Activated CD4-positive, alpha-beta memory T cell treated with anti-CD3 and anti-CD28 coated beads, Interleukin-2, amount 10 ng/mL, durations not matched to agents 7 days and 5 days (primary cell): ENCODE data around the gene AP1M1. TPM values are rescaled to one million over a fixed set of nuclear protein-coding genes. Genes with fewer than 3 reads are reported as not detected.

Experiments used
- CTCF ChIA-PET: fragments of 350-600 bp; sonication (Branson Sonifier 250); formaldehyde crosslinking; loops from one replicate; lab custom pipeline; 2021; ENCODE audit warnings: antibody characterized with exemption, inconsistent platforms; lab: Charles Lee
- POLR2A ChIA-PET: fragments of 350-600 bp; sonication (Branson Sonifier 250); formaldehyde crosslinking; loops from one replicate; lab custom pipeline; 2021; ENCODE audit warnings: antibody characterized with exemption; lab: Charles Lee
- DNase-seq: peaks from one replicate; pipeline ENCODE4 v3.0.0-alpha.2; 2020
- H3K27ac Mint-ChIP-seq: one replicate; pipeline ENCODE4 v1.8.0; 2021; ENCODE audit warnings: mild to moderate bottlenecking, mixed read lengths
- H3K27me3 Mint-ChIP-seq: one replicate; pipeline ENCODE4 v1.8.0; 2021; ENCODE audit warnings: mixed read lengths
- H3K36me3 Mint-ChIP-seq: one replicate; pipeline ENCODE4 v1.8.0; 2021; ENCODE audit warnings: low read depth, mixed read lengths
- H3K4me1 Mint-ChIP-seq: one replicate; pipeline ENCODE4 v1.8.0; 2021; ENCODE audit warnings: mixed read lengths
- H3K4me3 Mint-ChIP-seq: one replicate; pipeline ENCODE4 v1.8.0; 2021; ENCODE audit warnings: mild to moderate bottlenecking, mixed read lengths
- H3K9me3 Mint-ChIP-seq: one replicate; pipeline ENCODE4 v1.8.0; 2021; ENCODE audit warnings: mixed read lengths
- total RNA-seq, 2 experiments: library from RNA; stranded (reverse); gene quantifications; one replicate each; pipeline ENCODE4 v1.2.3, GENCODE V29; 2021

AP1M1 gene
- 100 to 1,000 TPM; 131 to 151 TPM for total RNA-seq

- peak within 1 kb of the TSS; percentile 87 for H3K4me3 Mint-ChIP-seq
Measured at GRCh38 chr19:16197622-16198369, at the start of gene AP1M1. Gene AP1M1 (plus strand): TSS chr19:16197911. CDS start chr19:16198027, 116 bp downstream.

GRCh38 chr19:16148443-16149229, 49.1 kb upstream of the AP1M1 start:
- Mint-ChIP-seq H3K4me3 (no peak overlapping the region), H3K9me3 (no peaks in the 10 kb centered on the region), H3K27me3 (no peaks in the 10 kb centered on the region), H3K27ac (peak overlapping the region; percentile 71), H3K4me1 (peaks cover 56% of the 10 kb centered on the region), H3K36me3 (peaks cover 71% of the 10 kb centered on the region)
- ChIA-PET CTCF (interaction anchor here (1.2 to 1.7 kb wide), 2 partner anchors 31 to 107 kb away, joined by 3 to 4 read pairs; no protein-coding TSS in a partner anchor), POLR2A (interaction anchor here (0.8 to 2.4 kb wide), 6 partner anchors 9 to 72 kb away, joined by 3 to 10 read pairs (median 4); partner anchors contain the start of genes RAB8A and TPM4)
- DNase-seq, result no peak

More at GRCh38 chr19:16197622-16198369, at the start of gene AP1M1:
- Mint-ChIP-seq H3K4me1 (peaks cover 55% of the 10 kb centered on the region), H3K36me3 (peaks cover 29% of the 10 kb centered on the region), H3K27me3 (no peaks in the 10 kb centered on the region), H3K27ac (peak within 1 kb of the TSS; percentile 95), H3K9me3 (no peaks in the 10 kb centered on the region)
- CTCF ChIA-PET, result interaction anchor here (0.6 to 2.7 kb wide), 11 partner anchors 12 to 219 kb away, joined by 3 to 25 read pairs (median 4); partner anchors contain the start of genes FAM32A and HSH2D
- peak; percentile 99 for DNase-seq
- POLR2A ChIA-PET, result interaction anchor here (0.8 to 2.7 kb wide), 18 partner anchors 8 to 360 kb away, joined by 3 to 29 read pairs (median 4); partner anchors contain the start of genes FAM32A, HSH2D, KLF2 and TPM4

GRCh38 chr19:16153582-16154336, 44.0 kb upstream of the AP1M1 start:
- Mint-ChIP-seq H3K27ac (no peak overlapping the region), H3K4me3 (no peak overlapping the region), H3K9me3 (no peaks in the 10 kb centered on the region), H3K4me1 (peaks cover 39% of the 10 kb centered on the region), H3K27me3 (no peaks in the 10 kb centered on the region), H3K36me3 (peaks cover 89% of the 10 kb centered on the region)
- DNase-seq, result no peak
- POLR2A ChIA-PET, result interaction anchor here (0.8 to 2.5 kb wide), 2 partner anchors 8 to 10 kb away, joined by 3 to 14 read pairs; partner anchors contain the start of gene HSH2D
- CTCF ChIA-PET, result no interaction called here

GRCh38 chr19:16154557-16154956, 43.2 kb upstream of the AP1M1 start:
- H3K4me3 Mint-ChIP-seq, result no peak overlapping the region
- H3K27ac Mint-ChIP-seq, result no peak overlapping the region
- H3K27me3 Mint-ChIP-seq, result no peaks in the 10 kb centered on the region
- no peak for DNase-seq
- CTCF ChIA-PET, result no interaction called here
- no peaks in the 10 kb centered on the region for H3K9me3 Mint-ChIP-seq
- H3K36me3 Mint-ChIP-seq, result peaks cover 81% of the 10 kb centered on the region
- peaks cover 32% of the 10 kb centered on the region for H3K4me1 Mint-ChIP-seq
- POLR2A ChIA-PET, result interaction anchor here (1.7 to 2.5 kb wide), 2 partner anchors 9 to 11 kb away, joined by 4 to 14 read pairs; partner anchors contain the start of gene HSH2D

GRCh38 chr19:16155128-16155527, 42.6 kb upstream of the AP1M1 start:
- H3K27me3 Mint-ChIP-seq, result no peaks in the 10 kb centered on the region
- ChIA-PET POLR2A (interaction anchor here (1.0 to 1.7 kb wide), 3 partner anchors 9 to 13 kb away, joined by 3 to 9 read pairs (median 4); no protein-coding TSS in a partner anchor), CTCF (no interaction called here)
- no peak for DNase-seq
- H3K27ac Mint-ChIP-seq, result peak overlapping the region; percentile 15
- peaks cover 30% of the 10 kb centered on the region for H3K4me1 Mint-ChIP-seq
- H3K4me3 Mint-ChIP-seq, result no peak overlapping the region
- H3K36me3 Mint-ChIP-seq, result peaks cover 75% of the 10 kb centered on the region
- H3K9me3 Mint-ChIP-seq, result no peaks in the 10 kb centered on the region

- Mint-ChIP-seq H3K27me3 (no peaks in the 10 kb centered on the region), H3K4me1 (peaks cover 44% of the 10 kb centered on the region), H3K9me3 (no peaks in the 10 kb centered on the region), H3K36me3 (peaks cover 60% of the 10 kb centered on the region), H3K4me3 (no peak overlapping the region), H3K27ac (peak overlapping the region; percentile 25)
- no peak for DNase-seq
- POLR2A ChIA-PET, result interaction anchor here (1.0 to 1.6 kb wide), 3 partner anchors 11 to 13 kb away, joined by 3 to 9 read pairs (median 5); partner anchors contain the start of gene HSH2D
- CTCF ChIA-PET, result no interaction called here
Measured at GRCh38 chr19:16156904-16157303, 40.8 kb upstream of the AP1M1 start.

- H3K36me3 Mint-ChIP-seq, result peaks cover 53% of the 10 kb centered on the region
- H3K27me3 Mint-ChIP-seq, result no peaks in the 10 kb centered on the region
- H3K4me1 Mint-ChIP-seq, result peaks cover 43% of the 10 kb centered on the region
- no peaks in the 10 kb centered on the region for H3K9me3 Mint-ChIP-seq
- no peak overlapping the region for H3K4me3 Mint-ChIP-seq
- H3K27ac Mint-ChIP-seq, result peak overlapping the region; percentile 21
- ChIA-PET POLR2A (interaction anchor here (1.0 to 5.5 kb wide), 4 partner anchors 10 to 19 kb away, joined by 3 to 39 read pairs (median 3); partner anchors contain the start of gene HSH2D), CTCF (no interaction called here)
- DNase-seq, result no peak
Measured at GRCh38 chr19:16157601-16158000, 40.1 kb upstream of the AP1M1 start.

- POLR2A ChIA-PET, result interaction anchor here (1.5 to 5.5 kb wide), 2 partner anchors 15 to 40 kb away, joined by 3 to 39 read pairs; partner anchors contain the start of gene HSH2D
Measured at GRCh38 chr19:16159655-16160054, 38.1 kb upstream of the AP1M1 start.

GRCh38 chr19:16160445-16160942, 37.2 kb upstream of the AP1M1 start:
- Mint-ChIP-seq H3K4me3 (no peak overlapping the region), H3K4me1 (peaks cover 23% of the 10 kb centered on the region), H3K27ac (peak overlapping the region; percentile 71), H3K27me3 (no peaks in the 10 kb centered on the region), H3K9me3 (no peaks in the 10 kb centered on the region), H3K36me3 (peaks cover 25% of the 10 kb centered on the region)
- POLR2A ChIA-PET, result interaction anchor here (0.6 to 5.5 kb wide), 8 partner anchors 11 to 90 kb away, joined by 3 to 39 read pairs (median 4); partner anchors contain the start of genes HSH2D and RAB8A
- CTCF ChIA-PET, result interaction anchor here (1.5 kb wide), 1 partner anchor 25 kb away, joined by 6 read pairs; the partner anchor contains the start of gene FAM32A
- DNase-seq, result no peak

More at GRCh38 chr19:16159655-16160054, 38.1 kb upstream of the AP1M1 start:
- no peak overlapping the region for H3K27ac Mint-ChIP-seq
- no peak overlapping the region for H3K4me3 Mint-ChIP-seq
- H3K9me3 Mint-ChIP-seq, result no peaks in the 10 kb centered on the region
- H3K4me1 Mint-ChIP-seq, result peaks cover 30% of the 10 kb centered on the region
- CTCF ChIA-PET, result interaction anchor here (0.7 to 1.5 kb wide), 2 partner anchors 26 to 108 kb away, joined by 3 to 6 read pairs; partner anchors contain the start of gene FAM32A
- H3K27me3 Mint-ChIP-seq, result no peaks in the 10 kb centered on the region
- DNase-seq, result no peak
- peaks cover 33% of the 10 kb centered on the region for H3K36me3 Mint-ChIP-seq

- H3K27me3 Mint-ChIP-seq, result no peaks in the 10 kb centered on the region
- H3K4me3 Mint-ChIP-seq, result no peak overlapping the region
- H3K9me3 Mint-ChIP-seq, result no peaks in the 10 kb centered on the region
- POLR2A ChIA-PET, result interaction anchor here (0.6 to 5.5 kb wide), 7 partner anchors 11 to 90 kb away, joined by 3 to 39 read pairs (median 4); partner anchors contain the start of genes HSH2D and RAB8A
- CTCF ChIA-PET, result interaction anchor here (1.2 to 1.5 kb wide), 2 partner anchors 24 to 530 kb away, joined by 4 to 6 read pairs; partner anchors contain the start of gene FAM32A
- H3K27ac Mint-ChIP-seq, result peak overlapping the region; percentile 71
- DNase-seq, result peak; percentile 33
- H3K36me3 Mint-ChIP-seq, result peaks cover 21% of the 10 kb centered on the region
- peaks cover 21% of the 10 kb centered on the region for H3K4me1 Mint-ChIP-seq
Measured at GRCh38 chr19:16160943-16161560, 36.7 kb upstream of the AP1M1 start.

GRCh38 chr19:16161840-16162239, 35.9 kb upstream of the AP1M1 start:
- Mint-ChIP-seq H3K27ac (peak overlapping the region; percentile 58), H3K4me1 (peaks cover 21% of the 10 kb centered on the region), H3K4me3 (no peak overlapping the region), H3K27me3 (no peaks in the 10 kb centered on the region), H3K36me3 (peaks cover 14% of the 10 kb centered on the region), H3K9me3 (no peaks in the 10 kb centered on the region)
- no peak for DNase-seq
- POLR2A ChIA-PET, result interaction anchor here (0.7 to 5.5 kb wide), 5 partner anchors 8 to 75 kb away, joined by 3 to 39 read pairs (median 4); partner anchors contain the start of genes HSH2D and RAB8A
- CTCF ChIA-PET, result interaction anchor here (0.6 to 1.2 kb wide), 5 partner anchors 18 to 531 kb away, joined by 3 to 4 read pairs (median 4); no protein-coding TSS in a partner anchor
